ENCODE results near the gene TMEM150C. TPM values are rescaled to one million over a fixed set of nuclear protein-coding genes. Genes with fewer than 3 reads are reported as not detected.

The TMEM150C gene
- polyA plus RNA-seq, 1 donor (not counting 4 experiments of a cell fraction or from before 2014, with no cell fraction given): 0.07 TPM

DNA sequence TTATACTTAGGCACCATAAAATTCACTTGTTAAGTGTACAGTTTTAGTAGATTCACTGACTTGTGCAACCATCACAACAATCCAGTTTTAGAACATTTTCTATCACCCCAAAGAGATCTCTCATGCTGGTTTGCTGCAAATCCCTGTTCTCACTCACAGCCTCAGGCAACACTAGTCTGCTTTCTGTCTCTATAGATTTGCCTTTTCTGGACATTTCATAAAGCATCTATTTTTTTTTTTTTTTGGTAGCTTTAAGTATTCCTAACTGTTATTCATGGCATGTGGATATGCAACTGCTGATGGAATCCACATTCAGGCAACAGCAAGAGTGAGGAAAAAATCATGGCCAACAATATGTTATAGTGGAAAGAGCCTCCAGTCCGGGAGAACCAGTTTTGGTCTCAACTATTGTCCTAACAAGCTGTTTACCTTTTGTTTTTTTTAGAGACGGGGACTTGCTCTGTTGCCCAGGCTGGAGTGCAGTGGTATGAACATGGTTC is 27.0 kb upstream of the TMEM150C start:
- Histone ChIP-seq H3K4me2 (ENCODE audit: control insufficient read depth, extremely low read depth, insufficient read depth, low read depth, low read length) (no peak overlapping the region), H3K4me3 (ENCODE audit: control insufficient read depth in 2 of 3, extremely low read depth in 1 of 3, insufficient read depth in 2 of 3, low read depth in 1 of 3, low read length in 3 of 3) (no peak overlapping the region), H3K9me1 (ENCODE audit: control insufficient read depth, extremely low read depth, insufficient read depth, low read length) (no peaks in the 10 kb centered on the region), H3K79me2 (ENCODE audit: control insufficient read depth, insufficient read depth, low read length) (no peaks in the 10 kb centered on the region), H2AFZ (ENCODE audit: control insufficient read depth, low read length) (no peak overlapping the region), H4K20me1 (ENCODE audit: control insufficient read depth, extremely low read depth, insufficient read depth, low read length) (no peaks in the 10 kb centered on the region), H3K36me3 (ENCODE audit: control insufficient read depth in 2 of 2, extremely low read depth in 1 of 2, insufficient read depth in 2 of 2, low read length in 2 of 2) (no peaks in the 10 kb centered on the region), H3K4me1 (ENCODE audit: control insufficient read depth, extremely low read depth, insufficient read depth, low read length) (no peaks in the 10 kb centered on the region), H3K9me3 (ENCODE audit: control insufficient read depth, low read depth, low read length) (no peaks in the 10 kb centered on the region), H3K27me3 (ENCODE audit: control insufficient read depth, extremely low read depth, insufficient read depth, low read length) (no peaks in the 10 kb centered on the region), H3K27ac (ENCODE audit: control insufficient read depth, insufficient read depth, low read length) (no peak overlapping the region), H3K9ac (ENCODE audit: control insufficient read depth, extremely low read depth, insufficient read depth, low read length) (no peak overlapping the region)
- dilution Hi-C loops (cut with MboI; ENCODE audit: extremely low pct_ligation_motif_present, low sequenced_read_pairs): no loop called here
- DNase-seq (ENCODE audit: low read depth, low spot score) (no peak), FAIRE-seq (no peak)
- no peak for TF ChIP-seq EZH2 (IDR thresholded peaks at IDR 0.05; ENCODE audit: low read length)
- TF ChIP-seq, protein P1, sequence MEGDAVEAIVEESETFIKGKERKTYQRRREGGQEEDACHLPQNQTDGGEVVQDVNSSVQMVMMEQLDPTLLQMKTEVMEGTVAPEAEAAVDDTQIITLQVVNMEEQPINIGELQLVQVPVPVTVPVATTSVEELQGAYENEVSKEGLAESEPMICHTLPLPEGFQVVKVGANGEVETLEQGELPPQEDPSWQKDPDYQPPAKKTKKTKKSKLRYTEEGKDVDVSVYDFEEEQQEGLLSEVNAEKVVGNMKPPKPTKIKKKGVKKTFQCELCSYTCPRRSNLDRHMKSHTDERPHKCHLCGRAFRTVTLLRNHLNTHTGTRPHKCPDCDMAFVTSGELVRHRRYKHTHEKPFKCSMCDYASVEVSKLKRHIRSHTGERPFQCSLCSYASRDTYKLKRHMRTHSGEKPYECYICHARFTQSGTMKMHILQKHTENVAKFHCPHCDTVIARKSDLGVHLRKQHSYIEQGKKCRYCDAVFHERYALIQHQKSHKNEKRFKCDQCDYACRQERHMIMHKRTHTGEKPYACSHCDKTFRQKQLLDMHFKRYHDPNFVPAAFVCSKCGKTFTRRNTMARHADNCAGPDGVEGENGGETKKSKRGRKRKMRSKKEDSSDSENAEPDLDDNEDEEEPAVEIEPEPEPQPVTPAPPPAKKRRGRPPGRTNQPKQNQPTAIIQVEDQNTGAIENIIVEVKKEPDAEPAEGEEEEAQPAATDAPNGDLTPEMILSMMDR (optimal IDR thresholded peaks at IDR 0.05 in 1 of 3, IDR thresholded peaks at IDR 0.05 in 1 of 3, conservative IDR thresholded peaks at IDR 0.05 in 1 of 3; ENCODE audit: extremely low read depth in 1 of 3, insufficient read depth in 2 of 3, low read length in 3 of 3): no peak

DNA sequence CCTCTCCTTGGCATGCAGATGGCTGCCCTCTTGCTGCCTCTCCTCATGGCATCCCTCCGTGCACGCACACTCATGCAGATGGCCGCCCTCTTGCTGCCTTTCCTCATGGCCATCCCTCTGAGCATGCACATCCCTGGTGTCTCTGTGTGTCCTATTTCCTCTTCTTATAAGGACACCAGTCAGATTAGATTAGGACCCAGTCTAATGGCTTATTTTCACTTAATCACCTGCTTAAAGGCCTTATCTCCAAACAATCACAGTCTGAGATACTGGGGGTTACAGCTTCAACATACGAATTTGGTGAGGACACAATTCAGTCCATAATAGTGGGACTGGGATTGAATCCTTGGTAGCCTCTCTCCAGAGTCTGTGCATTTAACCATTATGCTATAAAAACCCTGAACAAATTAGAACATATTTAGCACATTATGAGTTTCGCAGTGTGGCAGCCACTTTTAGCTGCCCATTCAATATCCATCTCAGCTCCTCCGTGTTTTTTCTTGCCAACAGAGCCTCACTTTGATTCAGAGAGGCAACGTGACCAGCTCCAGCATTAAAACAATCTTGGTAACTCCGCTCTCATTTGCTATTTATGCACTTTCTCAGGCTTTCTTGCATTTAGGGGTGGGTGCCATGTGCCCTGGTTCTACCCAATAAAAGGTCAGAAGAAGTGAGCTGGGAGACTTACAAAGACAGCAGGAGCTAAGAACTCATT is 26.2 kb upstream of the TMEM150C start:
- H4K20me1 ChIP-seq (ENCODE audit: control insufficient read depth, extremely low read depth, insufficient read depth, low read length): no peaks in the 10 kb centered on the region
- TF ChIP-seq, protein P1 (optimal IDR thresholded peaks at IDR 0.05 in 1 of 3, IDR thresholded peaks at IDR 0.05 in 1 of 3, conservative IDR thresholded peaks at IDR 0.05 in 1 of 3; ENCODE audit: extremely low read depth in 1 of 3, insufficient read depth in 2 of 3, low read length in 3 of 3): no peak
- TF ChIP-seq EZH2 (IDR thresholded peaks at IDR 0.05; ENCODE audit: low read length): no peak
- FAIRE-seq (no peak), DNase-seq (ENCODE audit: low read depth, low spot score) (no peak)
- no peaks in the 10 kb centered on the region for H3K79me2 ChIP-seq (ENCODE audit: control insufficient read depth, insufficient read depth, low read length)
- dilution Hi-C loops (cut with MboI; ENCODE audit: extremely low pct_ligation_motif_present, low sequenced_read_pairs): no loop called here
- no peaks in the 10 kb centered on the region for H3K36me3 ChIP-seq (ENCODE audit: control insufficient read depth in 2 of 2, extremely low read depth in 1 of 2, insufficient read depth in 2 of 2, low read length in 2 of 2)
- H3K4me3 ChIP-seq (ENCODE audit: control insufficient read depth in 2 of 3, extremely low read depth in 1 of 3, insufficient read depth in 2 of 3, low read depth in 1 of 3, low read length in 3 of 3): no peak overlapping the region
- H2AFZ ChIP-seq (ENCODE audit: control insufficient read depth, low read length): no peak overlapping the region
- H3K9ac ChIP-seq (ENCODE audit: control insufficient read depth, extremely low read depth, insufficient read depth, low read length): no peak overlapping the region
- H3K9me3 ChIP-seq (ENCODE audit: control insufficient read depth, low read depth, low read length): no peaks in the 10 kb centered on the region
- H3K27me3 ChIP-seq (ENCODE audit: control insufficient read depth, extremely low read depth, insufficient read depth, low read length): no peaks in the 10 kb centered on the region
- no peaks in the 10 kb centered on the region for H3K4me1 ChIP-seq (ENCODE audit: control insufficient read depth, extremely low read depth, insufficient read depth, low read length)
- H3K27ac ChIP-seq (ENCODE audit: control insufficient read depth, insufficient read depth, low read length): no peak overlapping the region
- no peaks in the 10 kb centered on the region for H3K9me1 ChIP-seq (ENCODE audit: control insufficient read depth, extremely low read depth, insufficient read depth, low read length)
- no peak overlapping the region for H3K4me2 ChIP-seq (ENCODE audit: control insufficient read depth, extremely low read depth, insufficient read depth, low read depth, low read length)
